K562 (cell line): ENCODE measurements around the gene NOM1. TPM values are rescaled to one million over a fixed set of nuclear protein-coding genes. Genes with fewer than 3 reads are reported as not detected.

Source experiments
- ATAC-seq: fragments of 200-7000 bp; cut with Tn5 transposase; 3 replicates; pipeline ENCODE4 v1.9.1; 2020; ENCODE audit warnings: moderate library complexity
- BruUV-seq: library from RNA; stranded (reverse); fragments of 400-500 nt; replicated peaks from 2 replicates; lab custom pipeline; 2021; lab: Mats Ljungman, UMichigan
- CTCF ChIA-PET: fragments of 300-600 bp; formaldehyde crosslinking; extraction: SDS; loops from one replicate; lab custom pipeline; 2021; ENCODE audit warnings: low intra/inter-chr PET ratio; lab: Yijun Ruan, JAX
- POLR2A ChIA-PET: fragments of 300-600, 350-650 bp; sonication (Branson Sonifier 250); formaldehyde crosslinking; extraction: SDS; loops from one replicate; lab custom pipeline; 2021; ENCODE audit warnings: antibody characterized with exemption, inconsistent platforms; lab: Yijun Ruan, JAX
- DNase-seq, 4 experiments: peaks; one replicate each; pipeline versions ENCODE4 v3.0.0 to v3.0.0-alpha.2; 2011 to 2018; ENCODE audit warnings: low spot score in 3 of 4, mixed read lengths in 3 of 4; ENCODE audit errors: extremely low read depth in 1 of 4
- FAIRE-seq: peaks from 2 replicates; lab custom pipeline; 2011; peaks lifted over from hg19 to GRCh38; lab: Jason Lieb, UNC
- H2AFZ ChIP-seq: 2 replicates; pipeline ENCODE4 v1.6.0; 2011; ENCODE audit warnings: low read depth, low read length, control low read depth, inconsistent platforms
- H3K27ac ChIP-seq: fragments of 200-600 bp; 3 replicates; pipeline ENCODE4 v1.8.0; 2011; ENCODE audit warnings: low read depth, mild to moderate bottlenecking, control low read depth, inconsistent platforms, low read length, moderate library complexity, mixed read lengths; ENCODE audit errors: extremely low read depth
- H3K27me3 ChIP-seq, 2 experiments: fragments of 300-600 bp in 1 of 2; 2 replicates in 1 of 2; 3 replicates in 1 of 2; pipeline versions ENCODE4 v1.6.0 to v1.8.0; 2011; ENCODE audit warnings: inconsistent platforms in 2 of 2, low read length in 2 of 2, mild to moderate bottlenecking in 1 of 2, mixed read lengths in 1 of 2, moderate library complexity in 1 of 2; ENCODE audit not compliant: control insufficient read depth in 2 of 2, insufficient read depth in 2 of 2
- H3K36me3 ChIP-seq: fragments of 300-600 bp; 3 replicates; pipeline ENCODE4 v1.8.0; 2011; ENCODE audit warnings: mild to moderate bottlenecking, low read length, inconsistent platforms; ENCODE audit not compliant: control insufficient read depth, insufficient read depth
- H3K4me1 ChIP-seq, 2 experiments: fragments of 200-600 bp in 1 of 2; replicated peaks in 1 of 2; 2 replicates in 1 of 2; 3 replicates in 1 of 2; pipeline versions ENCODE4 v1.5.1 to v1.8.0; 2011; ENCODE audit warnings: inconsistent platforms in 2 of 2, low read length in 2 of 2, mild to moderate bottlenecking in 1 of 2, mixed read lengths in 1 of 2, moderate library complexity in 1 of 2; ENCODE audit not compliant: control insufficient read depth in 2 of 2, insufficient read depth in 2 of 2
- H3K4me2 ChIP-seq: 2 replicates; pipeline ENCODE4 v1.6.1; 2011; ENCODE audit warnings: low read length, control low read depth, inconsistent platforms, mixed read lengths; ENCODE audit not compliant: insufficient read depth
- H3K4me3 ChIP-seq: fragments of 200-600 bp; sonication (generic), shearing (Covaris generic); 2 replicates; pipeline ENCODE4 v1.5.1; 2016; ENCODE audit warnings: control low read depth, inconsistent platforms
- H3K79me2 ChIP-seq: fragments of 200-600 bp; 3 replicates; pipeline ENCODE4 v1.8.0; 2011; ENCODE audit warnings: low read length, inconsistent platforms; ENCODE audit not compliant: control insufficient read depth, insufficient read depth
- H3K9ac ChIP-seq, 2 experiments: 2 replicates each; pipeline versions ENCODE4 v1.6.0 to v1.6.1; 2011; ENCODE audit warnings: low read depth in 2 of 2, low read length in 2 of 2, control low read depth in 1 of 2, inconsistent platforms in 1 of 2, mild to moderate bottlenecking in 1 of 2, mixed read lengths in 1 of 2; ENCODE audit not compliant: insufficient read depth in 1 of 2
- H3K9me1 ChIP-seq: one replicate; pipeline ENCODE4 v1.6.0; 2011; ENCODE audit warnings: inconsistent platforms, mild to moderate bottlenecking, low read length, moderate library complexity; ENCODE audit not compliant: control insufficient read depth, insufficient read depth
- H3K9me3 ChIP-seq: replicated peaks from 2 replicates; pipeline ENCODE4 v1.5.1; 2011; ENCODE audit warnings: low read depth, low read length, inconsistent platforms; ENCODE audit not compliant: control insufficient read depth, insufficient read depth
- H4K20me1 ChIP-seq: replicated peaks from 2 replicates; pipeline ENCODE4 v1.6.1; 2011; ENCODE audit warnings: low read length, inconsistent platforms, mixed read lengths; ENCODE audit not compliant: control insufficient read depth, insufficient read depth
- ATF1 ChIP-seq, 2 experiments: fragments of 450-650 bp in 1 of 2; IDR thresholded peaks; 2 replicates each; pipeline ENCODE4 v1.6.1; 2016; ENCODE audit warnings: missing compliant biosample characterization in 1 of 2, missing genetic modification characterization in 1 of 2
- ETV1 ChIP-seq: fragments of 450-650 bp; conservative IDR thresholded peaks from 2 replicates; pipeline ENCODE4 v1.6.1; 2016; ENCODE audit warnings: missing genetic modification characterization, control low read depth, low read depth, missing compliant biosample characterization
- HDGF ChIP-seq: fragments of 450-650 bp; IDR thresholded peaks from 2 replicates; pipeline ENCODE4 v1.6.1; 2016
- KLF10 ChIP-seq: fragments of 250-450 bp; sonication (Bioruptor Pico); IDR thresholded peaks from 2 replicates; pipeline ENCODE4 v1.6.1; 2021; ENCODE audit warnings: matching md5 sums
- L3MBTL2 ChIP-seq: fragments of 450-650 bp; IDR thresholded peaks from 2 replicates; pipeline ENCODE4 v1.6.1; 2016; ENCODE audit warnings: mild to moderate bottlenecking, moderate library complexity
- RBFOX2 ChIP-seq: fragments of 200-400 bp; formaldehyde crosslinking; IDR thresholded peaks from 2 replicates; pipeline ENCODE4 v1.6.1; 2017; ENCODE audit warnings: low read depth, mild to moderate bottlenecking, low read length, moderate library complexity
- SOX6 ChIP-seq: fragments of 450-650 bp; IDR thresholded peaks from 2 replicates; pipeline ENCODE4 v1.6.1; 2014; ENCODE audit warnings: mild to moderate bottlenecking
- TRIM24 ChIP-seq, 2 experiments: fragments of 450-650 bp; IDR thresholded peaks; 2 replicates each; pipeline ENCODE4 v1.6.1; 2016
- WGBS: fragments of 100-300 bp; shearing (Covaris generic); methylation state at CpG from one replicate; pipeline ENCODE4 v1.1.6; 2016; ENCODE audit warnings: low coverage, mixed read lengths; ENCODE audit not compliant: insufficient coverage; ENCODE audit errors: missing lambda C conversion rate; 5-methylcytosine and 5-hydroxymethylcytosine counted together
- in situ Hi-C: fragments of 300-500 bp; cut with MboI; formaldehyde crosslinking; loops from 4 replicates; pipeline ENCODE4 v1.15.0; 2018; ENCODE audit warnings: inconsistent platforms, mixed read lengths
- intact Hi-C: fragments of 100-400 bp; cut with micrococcal nuclease; formaldehyde crosslinking; loops from 2 replicates; pipeline ENCODE4 v1.14.2; 2022
- polyA plus RNA-seq, 8 experiments: library from polyadenylated mRNA; depleted of rRNA in 4 of 8; stranded (reverse) in 5 of 8; unstranded in 3 of 8; fragments of >200 nt; fragmentation: Nextera tagmentation in 2 of 8; fragmentation: Illumina TruSeq in 1 of 8; extraction: Ambion mirVana in 2 of 8; extraction: Trizol in 1 of 8; gene quantifications; 2 replicates each; pipeline versions ENCODE4 v1.2.1 to v1.2.3, GENCODE V29; 2011 to 2014; ENCODE audit warnings: inconsistent platforms in 1 of 8, missing spikeins in 1 of 8
- total RNA-seq, 7 experiments: library from RNA; depleted of rRNA in 6 of 7; stranded (reverse); fragments of >200 nt in 6 of 7; fragmentation: Illumina TruSeq in 2 of 7; extraction: Trizol in 2 of 7; gene quantifications; 2 replicates each; pipeline versions ENCODE4 v1.2.1 to v1.2.3, GENCODE V29; 2011 to 2021; ENCODE audit warnings: low replicate concordance in 1 of 7
- TF ChIP-seq, protein P1 (sequence below), 2 experiments: fragments of 450-650 bp; formaldehyde crosslinking in 1 of 2; IDR thresholded peaks; 2 replicates each; pipeline versions ENCODE4 v1.4.0 to v1.6.1; 2014 to 2020; ENCODE audit warnings: mild to moderate bottlenecking in 2 of 2, borderline replicate concordance in 1 of 2, low read depth in 1 of 2
- TF ChIP-seq, protein P2 (sequence below), 2 experiments: fragments of 450-650 bp in 1 of 2; sonication (generic) in 1 of 2; formaldehyde crosslinking in 1 of 2; IDR thresholded peaks in 1 of 2; conservative IDR thresholded peaks in 1 of 2; 2 replicates each; pipeline versions ENCODE4 v1.6.1 to v1.8.1; 2016 to 2023; ENCODE audit warnings: mild to moderate bottlenecking in 2 of 2, moderate library complexity in 2 of 2, inconsistent platforms in 1 of 2, missing genetic modification reagents in 1 of 2
- TF ChIP-seq, protein P3 (sequence below): IDR thresholded peaks from 2 replicates; pipeline ENCODE4 v1.6.1; 2016; ENCODE audit warnings: missing genetic modification characterization, missing compliant biosample characterization

The NOM1 gene
- total and polyA plus RNA-seq, 9 of the 15 experiments (the other 6 are each of a cell fraction or from before 2014, with no cell fraction given): 6.8 to 47.3 (median 37.4) TPM

DNA sequence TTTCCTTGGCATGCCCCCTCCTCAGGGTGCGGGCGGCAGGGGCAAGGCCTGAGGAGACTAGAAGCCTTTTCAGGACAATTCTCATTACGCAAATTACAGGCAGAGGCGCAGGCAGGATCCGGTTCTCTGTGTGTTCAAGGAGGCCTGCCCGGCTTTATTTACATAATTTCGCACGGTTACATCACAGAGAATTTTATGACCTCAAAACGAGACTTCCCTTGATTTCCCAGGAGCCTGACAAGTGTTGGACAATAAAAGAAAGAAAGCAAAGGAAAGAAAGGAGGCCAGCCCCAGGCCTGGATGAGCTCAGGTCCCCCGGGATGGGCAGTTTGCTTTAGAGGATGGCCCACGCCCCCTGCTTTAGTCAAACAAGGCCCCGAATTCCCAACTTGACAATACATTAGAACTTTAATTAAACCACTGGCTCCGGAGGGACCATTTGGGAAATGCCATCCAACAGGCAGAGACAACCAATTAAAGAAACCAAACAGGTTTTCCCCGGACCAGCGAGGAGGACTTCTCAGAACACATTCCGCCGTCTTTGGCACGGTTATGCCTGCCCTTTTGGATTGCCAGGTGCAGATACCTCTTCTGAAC, 58.1 kb downstream of the NOM1 start:
- CTCF ChIA-PET: no interaction called here
- H3K27ac ChIP-seq: no peak overlapping the region
- ATAC-seq (no peak), DNase-seq (no peak), FAIRE-seq (peak; percentile 55)
- 38% methylated on average over 18 of the region's 18 CpGs for WGBS
- H3K9ac ChIP-seq: no peak overlapping the region
- peaks cover 8 to 23% of the 10 kb centered on the region in 2 experiments; a peak in 4 of 5 replicates for H3K27me3 ChIP-seq
- H3K9me3 ChIP-seq: no peaks in the 10 kb centered on the region
- H4K20me1 ChIP-seq: no peaks in the 10 kb centered on the region
- BruUV-seq: no TSS peak
- H3K4me2 ChIP-seq: no peak overlapping the region
- H3K79me2 ChIP-seq: no peaks in the 10 kb centered on the region
- no peaks in the 10 kb centered on the region for H3K9me1 ChIP-seq
- POLR2A ChIA-PET: interaction anchor here (1.2 kb wide), 1 partner anchor 9 kb away, joined by 3 read pairs; no protein-coding TSS in a partner anchor
- no peaks in the 10 kb centered on the region for H3K36me3 ChIP-seq
- H3K4me3 ChIP-seq: no peak overlapping the region
- H3K4me1 ChIP-seq: peaks cover 4 to 50% of the 10 kb centered on the region in 2 experiments
- intact Hi-C loops: no loop called here
- in situ Hi-C loops: no loop called here
- H2AFZ ChIP-seq: no peak overlapping the region
- 0 out of 2 replicates have a peak, but pooled peaks have one; percentile 17 for TF ChIP-seq SOX6
- TF ChIP-seq ATF1 (CRISPR knock-in tag; IDR thresholded peaks at IDR 0.05): no peak
- peak; percentile 44; the same call in 1 of the 2 replicates for TF ChIP-seq ATF1 (tag; IDR thresholded peaks at IDR 0.05)
- peak; percentile 42 for TF ChIP-seq ETV1 (tag)
- TF ChIP-seq, protein P1, sequence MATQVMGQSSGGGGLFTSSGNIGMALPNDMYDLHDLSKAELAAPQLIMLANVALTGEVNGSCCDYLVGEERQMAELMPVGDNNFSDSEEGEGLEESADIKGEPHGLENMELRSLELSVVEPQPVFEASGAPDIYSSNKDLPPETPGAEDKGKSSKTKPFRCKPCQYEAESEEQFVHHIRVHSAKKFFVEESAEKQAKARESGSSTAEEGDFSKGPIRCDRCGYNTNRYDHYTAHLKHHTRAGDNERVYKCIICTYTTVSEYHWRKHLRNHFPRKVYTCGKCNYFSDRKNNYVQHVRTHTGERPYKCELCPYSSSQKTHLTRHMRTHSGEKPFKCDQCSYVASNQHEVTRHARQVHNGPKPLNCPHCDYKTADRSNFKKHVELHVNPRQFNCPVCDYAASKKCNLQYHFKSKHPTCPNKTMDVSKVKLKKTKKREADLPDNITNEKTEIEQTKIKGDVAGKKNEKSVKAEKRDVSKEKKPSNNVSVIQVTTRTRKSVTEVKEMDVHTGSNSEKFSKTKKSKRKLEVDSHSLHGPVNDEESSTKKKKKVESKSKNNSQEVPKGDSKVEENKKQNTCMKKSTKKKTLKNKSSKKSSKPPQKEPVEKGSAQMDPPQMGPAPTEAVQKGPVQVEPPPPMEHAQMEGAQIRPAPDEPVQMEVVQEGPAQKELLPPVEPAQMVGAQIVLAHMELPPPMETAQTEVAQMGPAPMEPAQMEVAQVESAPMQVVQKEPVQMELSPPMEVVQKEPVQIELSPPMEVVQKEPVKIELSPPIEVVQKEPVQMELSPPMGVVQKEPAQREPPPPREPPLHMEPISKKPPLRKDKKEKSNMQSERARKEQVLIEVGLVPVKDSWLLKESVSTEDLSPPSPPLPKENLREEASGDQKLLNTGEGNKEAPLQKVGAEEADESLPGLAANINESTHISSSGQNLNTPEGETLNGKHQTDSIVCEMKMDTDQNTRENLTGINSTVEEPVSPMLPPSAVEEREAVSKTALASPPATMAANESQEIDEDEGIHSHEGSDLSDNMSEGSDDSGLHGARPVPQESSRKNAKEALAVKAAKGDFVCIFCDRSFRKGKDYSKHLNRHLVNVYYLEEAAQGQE (IDR thresholded peaks at IDR 0.05; ENCODE audit: borderline replicate concordance): peak; percentile 76
- TF ChIP-seq, protein P1 (CRISPR knock-in tag; IDR thresholded peaks at IDR 0.05; ENCODE audit: low read depth): no peak
- TF ChIP-seq, protein P2, sequence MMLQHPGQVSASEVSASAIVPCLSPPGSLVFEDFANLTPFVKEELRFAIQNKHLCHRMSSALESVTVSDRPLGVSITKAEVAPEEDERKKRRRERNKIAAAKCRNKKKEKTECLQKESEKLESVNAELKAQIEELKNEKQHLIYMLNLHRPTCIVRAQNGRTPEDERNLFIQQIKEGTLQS (IDR thresholded peaks at IDR 0.05): peak; percentile 32; the same call in 1 of the 2 replicates
- TF ChIP-seq, protein P2 (CRISPR knock-in tag; conservative IDR thresholded peaks at IDR 0.05): no peak
- no peak for TF ChIP-seq HDGF
- peak; percentile 29 for TF ChIP-seq L3MBTL2
- TF ChIP-seq RBFOX2: peak; percentile 12; the same call in 1 of the 2 replicates
- peak in 1 of 2 experiments; percentile 52; a peak in 1 of 4 replicates for TF ChIP-seq TRIM24 (IDR thresholded peaks at IDR 0.05)
- TF ChIP-seq KLF10 (CRISPR knock-in tag): no peak
- TF ChIP-seq, protein P3, sequence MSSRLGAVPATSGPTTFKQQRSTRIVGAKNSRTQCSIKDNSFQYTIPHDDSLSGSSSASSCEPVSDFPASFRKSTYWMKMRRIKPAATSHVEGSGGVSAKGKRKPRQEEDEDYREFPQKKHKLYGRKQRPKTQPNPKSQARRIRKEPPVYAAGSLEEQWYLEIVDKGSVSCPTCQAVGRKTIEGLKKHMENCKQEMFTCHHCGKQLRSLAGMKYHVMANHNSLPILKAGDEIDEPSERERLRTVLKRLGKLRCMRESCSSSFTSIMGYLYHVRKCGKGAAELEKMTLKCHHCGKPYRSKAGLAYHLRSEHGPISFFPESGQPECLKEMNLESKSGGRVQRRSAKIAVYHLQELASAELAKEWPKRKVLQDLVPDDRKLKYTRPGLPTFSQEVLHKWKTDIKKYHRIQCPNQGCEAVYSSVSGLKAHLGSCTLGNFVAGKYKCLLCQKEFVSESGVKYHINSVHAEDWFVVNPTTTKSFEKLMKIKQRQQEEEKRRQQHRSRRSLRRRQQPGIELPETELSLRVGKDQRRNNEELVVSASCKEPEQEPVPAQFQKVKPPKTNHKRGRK (tag): 0 out of 2 replicates have a peak, but pooled peaks have one; percentile 1
